Activated naive CD8-positive, alpha-beta T cell treated with anti-CD3 and anti-CD28 coated beads, Interleukin-2, amount 50 U/mL, for 16 hours (primary cell): Measurements from ENCODE around the gene TFPI.
"Not testable (repeated sequence)": the region's sequence is repeated elsewhere in the genome, so short reads cannot be mapped to it uniquely, and the experiment has no call there.

ENCODE experiments used
- DNase-seq: peaks from one replicate; pipeline ENCODE4 v3.0.0-alpha.2; 2020; ENCODE audit warnings: low read depth, low spot score

The TFPI gene

GRCh38 chr2:187528042-187528441 lies 26.2 kb downstream of the TFPI start:
- no peak for DNase-seq

DNA sequence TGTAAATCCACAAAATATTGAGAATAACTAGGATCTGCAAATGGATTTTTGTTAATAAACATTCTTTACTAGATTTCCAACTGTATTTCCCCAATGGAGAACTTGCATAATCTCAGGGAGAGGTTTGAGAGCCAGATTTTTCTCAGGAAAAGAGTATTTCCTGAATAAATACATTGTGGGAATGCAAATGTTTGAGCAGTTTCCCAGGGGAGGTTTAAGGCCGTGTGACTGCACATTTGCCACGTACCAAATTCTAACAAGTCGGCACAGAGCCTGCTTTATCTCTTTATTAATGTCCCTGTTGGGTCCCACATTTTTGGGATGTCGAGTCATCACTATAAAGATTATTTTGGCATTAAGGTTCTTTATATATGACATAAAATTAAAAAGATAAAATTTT lies 27.0 kb downstream of the TFPI start:
- no peak for DNase-seq

DNA sequence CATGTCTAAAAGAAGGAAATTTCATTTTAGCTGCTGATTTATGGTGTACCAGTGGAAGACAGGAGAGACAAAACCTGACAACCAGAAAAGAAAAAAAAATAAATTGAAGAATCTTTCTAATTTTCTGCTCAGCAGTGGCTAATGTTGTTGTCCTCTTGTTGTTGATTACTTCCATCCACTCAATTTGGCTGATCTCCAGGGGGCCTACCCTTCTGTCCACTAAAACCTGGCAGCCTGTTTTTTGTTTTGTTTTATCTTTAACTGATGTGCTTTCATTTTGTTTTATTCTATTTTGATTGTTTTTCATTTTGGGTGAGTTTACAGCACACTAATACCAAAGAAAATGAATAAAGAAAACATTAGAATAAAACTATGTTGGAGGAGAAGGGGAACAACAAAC lies 27.4 kb downstream of the TFPI start:
- no peak for DNase-seq

GRCh38 chr2:187525163-187525900 lies 28.9 kb downstream of the TFPI start:
- no peak for DNase-seq

GRCh38 chr2:187523325-187523724 lies 30.9 kb downstream of the TFPI start:
- no peak for DNase-seq

- no peak for DNase-seq
Observed at GRCh38 chr2:187520121-187520624, 34.1 kb downstream of the TFPI start.

GRCh38 chr2:187519419-187520120 lies 34.7 kb downstream of the TFPI start:
- DNase-seq: no peak

- not testable (repeated sequence) for DNase-seq
Observed at GRCh38 chr2:187517750-187518361, 36.4 kb downstream of the TFPI start.

DNA sequence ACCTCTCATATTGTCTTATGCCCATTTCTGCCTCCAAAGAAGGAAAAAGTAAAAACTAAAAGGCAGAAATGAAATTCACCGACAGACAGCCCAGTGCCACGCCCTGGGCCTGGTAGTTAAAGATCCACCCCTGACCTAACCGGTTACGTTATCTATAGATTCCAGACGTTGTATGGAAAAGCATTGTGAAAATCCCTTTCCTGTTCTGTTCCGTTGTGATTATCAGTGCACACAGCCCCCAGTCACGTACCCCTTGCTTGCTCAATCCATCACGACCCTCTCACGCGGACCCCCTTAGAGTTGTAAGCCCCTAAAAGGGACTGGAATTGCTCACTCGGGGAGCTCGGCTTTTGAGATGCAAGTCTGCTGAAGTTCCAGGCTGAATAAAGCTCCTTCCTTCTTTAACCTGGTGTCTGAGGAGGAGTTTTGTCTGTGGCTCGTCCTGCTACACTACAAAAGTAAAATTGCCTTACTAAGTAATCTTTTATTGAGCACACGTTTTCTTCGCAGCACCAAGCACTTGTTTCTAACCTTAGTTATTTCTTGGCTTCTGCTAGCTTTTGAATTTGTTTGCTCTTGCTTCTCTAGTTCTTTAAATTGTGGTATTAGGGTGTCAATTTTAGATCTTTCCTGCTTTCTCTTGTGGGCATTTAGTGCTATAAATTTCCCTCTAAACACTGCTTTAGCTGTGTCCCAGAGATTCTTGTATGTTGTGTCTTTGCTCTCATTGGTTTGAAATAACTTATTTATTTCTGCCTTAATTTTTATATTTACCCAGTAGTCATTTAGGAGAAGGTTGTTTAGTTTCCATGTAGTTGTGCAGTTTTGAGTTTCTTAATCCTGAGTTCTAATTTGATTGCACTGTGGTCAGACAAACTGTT lies 37.4 kb downstream of the TFPI start:
- DNase-seq: not testable (repeated sequence)

- no peak for DNase-seq
Observed at GRCh38 chr2:187514930-187515329, 39.3 kb downstream of the TFPI start.

- not testable (repeated sequence) for DNase-seq
Observed at GRCh38 chr2:187514235-187514829, 39.9 kb downstream of the TFPI start.

GRCh38 chr2:187513460-187514234 lies 40.6 kb downstream of the TFPI start:
- not testable (repeated sequence) for DNase-seq

DNA sequence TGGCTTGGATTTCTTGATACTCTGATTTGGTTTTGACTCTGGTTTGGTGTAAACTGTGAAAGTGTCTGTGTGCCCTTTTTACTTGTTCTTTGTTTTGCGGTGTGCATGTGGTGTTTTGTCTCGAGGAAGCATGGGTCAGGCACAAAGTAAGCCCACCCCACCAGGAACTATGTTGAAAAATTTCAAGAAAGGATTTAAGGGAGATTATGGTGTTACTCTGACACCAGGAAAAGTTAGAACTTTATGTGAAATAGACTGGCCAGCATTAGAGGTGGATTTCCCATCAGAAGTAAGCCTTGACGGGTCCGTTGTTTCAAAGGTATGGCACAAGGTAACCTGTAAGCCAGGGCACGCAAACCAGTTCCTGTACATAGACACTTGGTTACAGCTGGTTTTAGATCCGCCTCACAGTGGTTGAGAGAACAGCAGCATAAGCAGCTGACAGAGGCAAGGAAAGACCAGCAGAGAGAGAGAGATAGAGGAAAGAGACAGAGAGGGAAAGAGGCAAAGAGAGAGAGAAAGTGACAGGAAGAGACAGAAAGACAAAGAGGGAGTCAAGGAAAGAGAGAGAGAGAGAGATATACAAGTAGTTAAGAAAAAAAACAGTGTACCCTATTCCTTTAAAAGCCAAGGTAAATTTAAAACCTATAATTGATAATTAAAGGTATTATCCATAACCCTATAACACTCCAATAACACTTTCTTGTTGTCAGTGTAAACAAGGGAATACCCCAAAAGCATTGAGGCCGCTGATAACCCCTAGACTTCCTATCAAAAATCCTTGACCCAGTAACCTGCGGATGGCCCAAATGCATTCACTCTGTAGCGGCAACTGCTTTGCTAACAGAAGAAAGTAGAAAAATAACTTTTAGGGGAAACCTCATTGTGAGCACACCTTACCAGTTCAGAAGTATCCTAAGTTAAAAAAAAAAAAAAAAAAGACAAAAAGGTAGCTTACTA lies 42.6 kb downstream of the TFPI start:
- DNase-seq: no peak

DNA sequence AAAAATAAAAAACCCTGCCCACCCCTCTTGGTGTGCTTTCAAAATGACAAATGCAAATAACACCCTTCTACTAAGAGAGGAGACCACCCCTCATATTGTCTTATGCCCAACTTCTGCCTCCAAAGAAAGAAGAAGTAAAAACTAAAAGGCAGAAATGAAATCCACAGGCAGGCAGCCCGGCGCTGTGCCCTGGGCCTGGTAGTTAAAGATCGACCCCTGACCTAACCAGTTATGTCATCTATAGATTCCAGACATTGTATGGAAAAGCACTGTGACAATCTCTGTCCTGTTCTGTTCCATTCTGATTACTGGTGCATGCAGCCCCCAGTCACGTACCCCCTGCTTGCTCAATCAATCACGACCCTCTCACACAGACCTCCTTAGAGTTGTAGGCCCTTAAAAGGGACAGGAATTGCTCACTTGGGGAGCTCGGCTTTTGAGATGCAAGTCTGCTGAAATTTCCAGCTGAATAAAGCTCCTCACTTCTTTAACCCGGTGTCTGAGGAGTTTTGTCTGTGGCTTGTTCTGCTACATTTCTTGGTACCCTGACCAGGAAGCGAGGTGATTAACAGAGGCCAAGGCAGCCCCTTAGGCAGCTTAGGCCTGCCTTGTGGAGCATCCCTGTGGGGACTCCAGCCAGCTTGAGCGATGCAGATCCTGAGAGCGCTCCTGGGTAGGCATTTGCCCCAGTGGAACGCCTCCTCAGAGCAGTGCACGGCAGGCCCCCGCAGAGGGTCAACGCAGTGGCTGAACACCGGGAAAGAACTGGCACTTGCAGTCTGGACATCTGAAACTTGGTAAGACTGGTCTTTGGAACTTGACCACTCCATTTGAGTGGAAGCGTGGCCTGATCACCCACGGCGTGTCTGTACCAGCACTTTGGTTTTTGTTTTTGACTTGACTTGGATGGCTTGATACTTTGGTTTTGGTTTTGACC lies 43.5 kb downstream of the TFPI start:
- DNase-seq: not testable (repeated sequence)

DNA sequence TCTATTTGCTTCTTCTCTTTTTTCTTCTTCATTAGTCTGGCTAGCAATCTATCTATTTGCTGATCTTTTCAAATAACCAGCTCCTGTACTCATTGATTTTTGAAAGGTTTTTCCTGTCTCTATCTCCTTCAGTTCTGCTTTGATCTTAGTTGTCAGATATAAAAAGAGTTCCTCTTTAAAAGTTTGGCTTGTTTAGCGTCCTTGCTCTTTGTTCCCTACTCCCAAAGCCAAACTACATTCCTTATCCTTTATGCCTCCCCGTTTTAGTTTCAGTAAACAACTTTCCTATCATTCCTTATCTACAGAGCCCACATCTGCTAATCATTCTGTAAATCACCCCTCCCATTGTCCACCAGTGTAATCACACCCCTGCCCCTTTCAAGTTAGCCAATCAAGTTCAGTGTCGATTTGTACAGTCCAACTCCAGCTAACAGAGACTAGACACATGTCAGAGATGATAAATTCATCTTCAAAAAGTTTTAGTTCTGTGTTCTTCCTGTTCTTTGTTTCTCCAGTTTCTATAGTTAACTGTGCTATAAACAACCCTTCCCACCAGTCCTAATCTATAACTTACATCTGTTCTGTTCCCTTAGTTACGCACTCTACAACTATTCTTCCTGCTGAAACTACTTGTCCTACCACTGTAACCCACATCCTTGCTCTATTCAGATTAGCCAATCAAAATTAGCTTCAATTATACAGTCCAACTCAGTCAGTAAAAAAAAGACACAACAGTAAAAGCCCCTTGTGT lies 44.4 kb downstream of the TFPI start:
- no peak for DNase-seq

GRCh38 chr2:187506416-187506815 lies 47.8 kb downstream of the TFPI start:
- DNase-seq: no peak

DNA sequence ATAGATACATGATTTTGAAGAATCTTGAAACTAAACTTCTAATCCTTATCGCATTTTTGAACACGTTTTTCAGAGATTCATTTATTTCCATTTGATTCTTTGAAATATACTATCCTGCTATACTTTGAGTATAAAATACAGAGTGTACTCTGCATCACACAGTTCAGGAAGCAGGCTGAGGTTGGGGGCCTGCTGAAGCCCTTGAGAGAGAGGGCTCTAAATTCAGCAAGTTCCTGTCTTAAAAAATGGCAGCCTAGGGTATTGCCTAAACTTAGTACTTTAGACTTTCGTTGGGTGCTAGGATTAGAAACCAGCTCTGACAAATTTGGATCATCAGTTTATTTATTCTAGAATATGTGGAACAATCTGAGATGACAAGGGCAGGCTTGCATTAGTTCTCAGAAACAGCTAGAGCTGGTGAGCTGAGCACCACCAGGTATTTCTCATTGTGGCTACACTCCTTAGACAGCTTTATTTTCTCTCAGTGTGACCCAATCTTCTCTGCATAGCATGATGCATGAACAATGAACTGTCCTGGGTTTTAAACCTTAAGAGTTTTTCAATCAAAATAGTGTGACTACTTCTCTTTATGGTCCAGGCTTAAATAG lies 49.1 kb downstream of the TFPI start:
- DNase-seq: no peak
